GDM1 (cell line): ENCODE results near the gene ZAP70.
"Not testable (repeated sequence)": the region's sequence is repeated elsewhere in the genome, so short reads cannot be mapped to it uniquely, and the experiment has no call there.

Experiments
- DNase-seq: peaks from one replicate; lab custom pipeline; 2025; lab: John Stamatoyannopoulos, UW

Gene ZAP70

GRCh38 chr2:97698530-97698929 is 14.8 kb upstream of the ZAP70 start:
- DNase-seq, result no peak

GRCh38 chr2:97699765-97700444 is 13.5 kb upstream of the ZAP70 start:
- peak; percentile 60 for DNase-seq

GRCh38 chr2:97701186-97701585 is 12.2 kb upstream of the ZAP70 start:
- no peak for DNase-seq

- DNase-seq, result no peak
These were observed 11.4 kb upstream of the ZAP70 start for GRCh38 chr2:97701851-97702465.

- no peak for DNase-seq
These were observed 10.5 kb upstream of the ZAP70 start for GRCh38 chr2:97702731-97703470.

GRCh38 chr2:97703741-97704140 is 9.6 kb upstream of the ZAP70 start:
- DNase-seq, result no peak

- no peak for DNase-seq
These were observed 8.4 kb upstream of the ZAP70 start for GRCh38 chr2:97704989-97705388.

- DNase-seq, result no peak
These were observed 7.3 kb upstream of the ZAP70 start for GRCh38 chr2:97706112-97706511.

- DNase-seq, result no peak
These were observed 6.5 kb upstream of the ZAP70 start for GRCh38 chr2:97706708-97707345.

GRCh38 chr2:97707362-97708047 is 5.9 kb upstream of the ZAP70 start:
- DNase-seq, result no peak

- no peak for DNase-seq
These were observed 5.4 kb upstream of the ZAP70 start for GRCh38 chr2:97708048-97708380.

GRCh38 chr2:97708608-97709007 is 4.8 kb upstream of the ZAP70 start:
- no peak for DNase-seq

GRCh38 chr2:97711394-97711711 is 2.0 kb upstream of the ZAP70 start:
- no peak for DNase-seq

GRCh38 chr2:97712175-97712574 is 1.2 kb upstream of the ZAP70 start:
- DNase-seq, result not testable (repeated sequence)

- no peak for DNase-seq
These were observed 582 bp upstream of the ZAP70 start for GRCh38 chr2:97712693-97713295.

- DNase-seq, result no peak
These were observed 941 bp downstream of the ZAP70 start for GRCh38 chr2:97714084-97714949.

GRCh38 chr2:97714950-97715652 is 1.7 kb downstream of the ZAP70 start:
- no peak for DNase-seq

GRCh38 chr2:97715951-97716694 is 2.7 kb downstream of the ZAP70 start:
- DNase-seq, result no peak

- no peak for DNase-seq
These were observed 3.6 kb downstream of the ZAP70 start for GRCh38 chr2:97716695-97717612.
